H54 (cell line): ENCODE results near the gene NFE2L3.

Experiments used
- DNase-seq: peaks from one replicate; pipeline ENCODE4 v3.0.0; 2011; ENCODE audit warnings: low spot score, mixed read lengths; ENCODE audit not compliant: insufficient read length
- FAIRE-seq: peaks from 3 replicates; lab custom pipeline; 2011; peaks lifted over from hg19 to GRCh38; lab: Jason Lieb, UNC
- POLR2A ChIP-seq: IDR thresholded peaks from 2 replicates; pipeline ENCODE4 v1.6.1; 2011; ENCODE audit warnings: low read depth, mild to moderate bottlenecking, low read length

The NFE2L3 gene

DNA sequence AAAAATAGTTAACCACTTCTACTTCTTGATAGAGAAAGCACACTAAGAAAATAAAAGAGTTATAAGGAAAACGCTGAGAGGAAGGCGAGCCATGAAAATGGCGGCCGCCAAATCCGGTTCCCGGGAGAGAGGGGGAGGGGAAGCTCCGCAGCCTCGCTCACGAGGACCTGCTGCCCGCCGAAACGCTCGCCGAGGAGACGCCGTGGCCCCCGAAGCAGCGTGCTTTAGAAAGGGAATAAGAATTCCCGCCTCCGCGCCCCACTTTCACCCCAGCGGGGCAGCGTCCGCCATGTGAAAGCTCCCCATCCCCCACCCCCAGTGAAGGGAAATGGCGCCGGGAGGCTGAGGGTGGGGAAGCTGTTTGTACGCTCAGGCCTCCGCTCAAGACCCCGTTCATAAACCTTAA, 48.0 kb downstream of the NFE2L3 start:
- FAIRE-seq (no peak), DNase-seq (no peak)
- no peak for TF ChIP-seq POLR2A

DNA sequence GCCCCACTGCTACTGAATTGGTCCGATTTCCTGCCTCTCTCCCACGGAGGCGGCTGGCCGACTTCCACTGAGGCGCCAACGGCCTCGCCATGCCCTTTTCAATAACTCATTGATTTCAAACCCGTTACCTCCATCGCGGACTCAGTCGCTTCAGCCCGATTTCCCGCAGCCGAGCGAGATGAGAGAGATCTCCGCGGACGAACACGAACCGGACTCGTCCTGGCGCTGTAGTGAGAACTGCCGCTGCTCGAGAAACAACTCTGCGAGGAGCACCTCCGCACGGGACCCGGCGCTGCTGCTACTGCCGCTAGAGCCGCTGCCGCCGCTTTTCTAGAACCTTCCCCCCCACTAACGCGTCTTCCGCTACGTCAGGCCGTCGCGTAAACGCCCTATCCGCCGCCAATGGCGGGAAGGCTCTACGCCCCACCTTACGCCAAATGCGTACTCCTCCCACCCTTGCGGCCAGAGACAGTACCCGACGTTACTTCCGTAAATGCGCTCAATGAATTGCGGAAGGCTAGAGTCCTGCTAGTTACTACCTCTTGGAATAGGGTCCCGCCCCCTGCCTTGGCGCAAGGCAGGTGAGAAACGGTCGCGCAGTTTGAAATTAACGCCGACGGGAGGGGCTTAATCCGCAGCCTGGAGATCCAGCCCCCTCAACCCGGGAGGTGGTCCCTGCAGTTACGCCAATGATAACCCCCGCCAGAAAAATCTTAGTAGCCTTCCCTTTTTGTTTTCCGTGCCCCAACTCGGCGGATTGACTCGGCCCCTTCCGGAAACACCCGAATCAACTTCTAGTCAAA, 48.6 kb downstream of the NFE2L3 start, which contains the start of gene HNRNPA2B1:
Gene HNRNPA2B1, minus strand, starts transcription at position 303 of the 803 bp plus-strand sequence. Its CDS starts 169 bp downstream, at position 134.
- peak; percentile 89 for DNase-seq
- peak; percentile 99 for FAIRE-seq
- peak; percentile 100 for TF ChIP-seq POLR2A

DNA sequence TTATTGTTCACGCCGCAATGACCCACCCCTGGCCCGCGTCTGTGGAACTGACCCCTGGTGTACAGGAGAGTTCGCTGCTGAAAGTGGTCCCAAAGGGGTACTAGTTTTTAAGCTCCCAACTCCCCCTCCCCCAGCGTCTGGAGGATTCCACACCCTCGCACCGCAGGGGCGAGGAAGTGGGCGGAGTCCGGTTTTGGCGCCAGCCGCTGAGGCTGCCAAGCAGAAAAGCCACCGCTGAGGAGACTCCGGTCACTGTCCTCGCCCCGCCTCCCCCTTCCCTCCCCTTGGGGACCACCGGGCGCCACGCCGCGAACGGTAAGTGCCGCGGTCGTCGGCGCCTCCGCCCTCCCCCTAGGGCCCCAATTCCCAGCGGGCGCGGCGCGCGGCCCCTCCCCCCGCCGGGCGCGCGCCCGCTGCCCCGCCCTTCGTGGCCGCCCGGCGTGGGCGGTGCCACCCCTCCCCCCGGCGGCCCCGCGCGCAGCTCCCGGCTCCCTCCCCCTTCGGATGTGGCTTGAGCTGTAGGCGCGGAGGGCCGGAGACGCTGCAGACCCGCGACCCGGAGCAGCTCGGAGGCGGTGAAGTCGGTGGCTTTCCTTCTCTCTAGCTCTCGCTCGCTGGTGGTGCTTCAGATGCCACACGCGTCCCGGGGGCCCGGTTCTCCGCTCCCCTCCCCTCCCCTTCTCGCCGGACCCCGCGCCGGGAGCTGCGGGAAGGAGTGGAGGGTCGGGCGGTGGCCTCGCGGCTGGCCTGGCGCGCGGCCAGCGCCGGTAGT, 49.4 kb downstream of the NFE2L3 start, which contains the start of gene CBX3:
Gene CBX3, plus strand, starts transcription at position 499 of the 772 bp plus-strand sequence. CDS start 1,254 bp downstream, outside the sequence.
- TF ChIP-seq POLR2A, result peak; percentile 94
- peak; percentile 77 for FAIRE-seq
- DNase-seq, result peak; percentile 91

DNA sequence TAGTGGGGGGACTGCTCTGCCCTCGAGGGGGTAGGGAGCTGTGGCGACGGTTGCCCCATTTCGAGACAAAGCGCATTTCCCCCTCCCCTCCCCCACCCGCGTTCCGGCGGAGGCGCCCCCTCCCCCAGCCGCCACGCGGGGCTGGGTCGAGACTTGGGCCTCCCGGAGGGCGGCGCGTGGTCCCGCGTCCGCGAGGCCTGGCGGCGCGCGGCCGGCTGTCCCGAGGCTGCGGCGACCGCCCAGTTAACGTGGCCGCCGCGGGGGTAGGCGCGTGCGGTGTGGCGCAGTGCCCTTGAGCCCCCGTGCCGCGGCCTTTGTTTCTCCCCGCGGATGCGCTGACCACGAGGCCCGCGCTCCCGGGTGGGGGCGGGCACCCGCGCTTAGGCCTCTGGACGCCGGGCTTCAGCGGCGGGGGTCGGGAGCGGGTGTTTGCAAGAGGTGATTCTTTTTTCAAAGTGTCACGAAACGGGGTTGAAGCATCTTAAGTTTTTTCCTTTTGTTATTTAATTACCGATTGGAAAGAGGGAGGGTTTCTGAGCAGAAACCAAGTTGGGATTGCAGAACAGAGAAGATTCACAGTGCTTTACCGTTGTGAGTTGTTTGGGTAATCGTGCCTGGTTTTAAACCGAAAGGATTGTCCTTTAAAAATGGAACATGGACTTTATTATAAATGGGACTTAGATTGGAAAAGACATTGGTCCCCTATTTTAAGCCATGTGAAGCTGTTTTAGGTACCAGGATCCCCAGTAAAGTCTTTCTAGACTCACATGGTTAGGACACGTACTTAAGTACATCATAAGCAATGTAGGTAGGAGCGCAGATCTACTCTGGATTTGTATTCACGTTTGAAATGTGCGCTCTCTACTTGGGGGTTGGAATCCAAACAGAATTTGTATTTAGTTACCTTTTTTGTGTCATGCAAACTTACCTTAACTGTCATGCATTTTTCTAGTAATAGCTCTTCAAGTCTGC, 50.3 kb downstream of the NFE2L3 start:
- DNase-seq (no peak), FAIRE-seq (peak; percentile 87)
- 0 out of 2 replicates have a peak, but pooled peaks have one; percentile 39 for TF ChIP-seq POLR2A

DNA sequence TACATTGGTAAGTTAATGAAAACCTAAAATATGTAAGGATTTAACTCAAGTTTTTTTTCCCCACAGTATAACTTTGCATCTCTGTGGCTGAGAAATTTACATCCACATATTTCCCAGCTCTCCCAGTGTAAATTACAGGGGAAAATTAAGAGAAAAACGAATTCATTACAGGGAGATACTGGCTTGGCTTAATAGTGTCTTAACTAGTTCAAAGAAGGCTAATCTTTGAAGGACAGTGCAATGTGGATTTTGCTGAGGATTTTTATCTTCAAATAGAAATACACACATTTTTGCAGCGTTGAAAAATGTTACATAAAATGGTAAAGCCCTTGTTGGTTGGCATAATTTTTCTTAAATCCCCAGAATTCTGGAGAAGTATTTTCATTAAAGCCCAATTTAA, 51.0 kb downstream of the NFE2L3 start:
- DNase-seq (no peak), FAIRE-seq (peak; percentile 11)
- no peak for TF ChIP-seq POLR2A

DNA sequence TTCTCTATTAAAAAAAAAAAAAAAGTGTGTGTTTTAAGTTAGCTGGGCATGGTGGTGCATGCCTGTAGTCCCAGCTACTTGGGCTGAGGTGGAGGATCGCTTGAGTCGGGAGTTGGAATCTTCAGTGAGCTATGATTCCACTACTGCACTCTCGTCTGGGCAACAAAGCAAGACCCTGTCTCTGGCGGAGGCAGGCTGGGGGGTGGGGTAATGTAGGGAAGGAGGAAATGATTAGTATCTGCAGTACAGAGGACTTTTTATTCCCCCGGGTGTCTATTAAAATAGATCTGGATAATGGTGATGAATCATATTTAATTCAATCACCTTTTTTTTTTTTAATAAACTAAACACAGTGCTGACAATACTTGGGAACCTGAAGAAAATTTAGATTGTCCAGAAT, 56.0 kb downstream of the NFE2L3 start:
- FAIRE-seq, result no peak
- no peak for TF ChIP-seq POLR2A
- no peak for DNase-seq

DNA sequence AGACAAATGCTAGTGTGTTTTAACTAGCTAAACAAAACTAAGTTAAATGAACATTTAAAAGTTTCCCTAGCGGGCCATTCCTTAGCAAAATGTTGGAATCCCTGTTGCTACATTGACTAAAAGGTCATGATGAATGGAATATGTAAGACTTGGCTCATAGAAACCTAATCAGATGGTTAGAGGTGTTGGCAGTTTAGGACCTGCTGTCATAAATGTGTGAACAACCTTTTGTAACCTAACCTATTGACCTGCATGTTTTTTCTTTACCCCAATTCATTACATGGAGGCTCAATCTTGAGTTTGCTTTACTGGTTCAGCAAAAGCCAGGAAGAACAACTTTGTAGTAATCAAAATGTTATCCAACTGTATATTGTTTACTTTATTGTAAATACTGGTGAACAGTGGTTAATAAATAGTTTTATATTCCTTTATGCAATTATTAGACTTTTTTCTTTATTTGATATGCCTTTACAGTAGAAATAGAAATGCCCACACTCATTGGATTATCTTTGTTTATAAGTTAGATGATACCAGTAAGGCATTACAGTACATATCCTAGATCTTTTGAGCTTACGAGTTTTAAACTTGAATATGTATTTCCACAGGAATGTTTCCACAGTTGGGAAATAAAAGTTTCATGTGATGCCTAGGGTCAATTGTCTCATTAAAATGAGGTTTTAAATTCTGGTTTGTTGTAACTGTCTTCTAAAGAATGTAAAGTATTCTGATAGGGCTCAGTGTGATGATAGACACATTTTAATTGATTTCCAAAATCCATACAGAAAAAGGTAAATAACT, 61.1 kb downstream of the NFE2L3 start:
- FAIRE-seq, result peak; percentile 15
- TF ChIP-seq POLR2A, result no peak
- DNase-seq, result no peak

DNA sequence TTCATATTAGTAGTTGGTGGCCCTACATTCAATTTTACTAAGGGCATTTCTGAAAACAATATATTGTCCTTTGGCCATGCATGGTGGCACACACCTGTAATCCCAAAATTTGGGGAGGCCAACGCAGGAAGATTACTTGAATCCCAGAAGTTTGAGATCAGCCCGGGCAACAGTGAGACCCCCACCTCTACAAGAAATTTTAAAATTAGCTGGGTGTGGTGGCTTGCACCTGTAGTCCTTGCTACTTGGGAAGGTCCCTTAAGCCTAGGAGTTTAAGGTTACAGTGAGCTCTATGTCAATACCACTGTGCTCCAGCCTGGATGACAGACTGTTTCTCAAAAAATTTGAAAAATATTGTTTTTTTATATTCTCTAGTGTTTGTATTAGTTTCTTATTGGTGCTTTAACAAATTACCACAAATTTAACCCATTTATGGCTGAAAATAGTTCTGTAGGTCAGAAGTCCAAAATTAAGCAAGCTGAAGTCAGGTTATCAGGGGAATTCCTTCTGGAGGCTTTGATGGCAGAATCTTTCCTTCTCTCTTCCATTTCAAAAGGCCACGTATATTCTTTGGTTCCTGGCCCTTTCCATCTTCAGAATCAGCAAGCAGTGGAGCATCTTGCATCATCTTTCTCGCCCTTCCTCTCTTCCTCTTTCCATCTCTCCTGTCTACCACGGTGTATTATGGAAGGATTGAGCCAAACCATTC, 62.0 kb downstream of the NFE2L3 start:
- FAIRE-seq (no peak), DNase-seq (no peak)
- no peak for TF ChIP-seq POLR2A

DNA sequence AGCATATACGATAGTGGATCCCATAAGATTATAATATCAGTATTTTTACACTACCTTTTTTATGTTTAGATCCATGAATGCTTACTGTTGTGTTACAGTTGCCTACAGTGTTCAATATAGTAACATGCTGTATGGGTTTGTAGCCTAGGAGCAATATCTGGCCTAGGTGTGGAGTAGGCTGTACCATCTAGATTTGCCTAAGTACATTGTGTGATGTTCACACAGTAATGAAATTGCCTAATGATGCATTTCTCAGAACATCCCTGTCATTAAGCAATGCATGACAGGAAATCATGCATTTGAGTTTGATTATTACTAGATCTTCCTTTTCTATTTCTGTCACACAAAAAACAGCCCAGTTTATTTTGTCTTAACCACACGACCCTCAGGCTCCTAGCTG, 64.1 kb downstream of the NFE2L3 start:
- FAIRE-seq, result peak; percentile 30

DNA sequence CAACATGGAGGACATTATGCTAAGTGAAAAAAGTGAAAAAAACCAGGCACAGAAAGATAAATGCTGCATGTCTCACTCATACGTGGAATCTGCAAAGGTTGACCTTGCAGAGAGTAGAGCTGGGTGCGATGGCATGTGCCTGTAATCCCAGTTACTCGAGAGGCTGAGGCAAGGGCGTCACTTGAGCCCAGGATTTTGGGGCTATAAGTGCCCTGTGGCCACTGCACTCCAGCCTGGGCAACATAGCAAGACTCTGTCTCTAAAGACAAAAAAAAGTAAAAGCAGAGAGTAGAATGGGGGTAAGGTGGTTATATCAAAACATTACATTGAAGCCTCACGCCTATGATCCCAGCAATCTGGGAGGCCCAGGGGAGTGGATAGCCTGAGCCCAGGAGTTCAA, 72.4 kb downstream of the NFE2L3 start:
- DNase-seq (no peak), FAIRE-seq (no peak)
- no peak for TF ChIP-seq POLR2A

More for the DNA sequence above, 64.1 kb downstream of the NFE2L3 start:
- no peak for DNase-seq
- no peak for TF ChIP-seq POLR2A

DNA sequence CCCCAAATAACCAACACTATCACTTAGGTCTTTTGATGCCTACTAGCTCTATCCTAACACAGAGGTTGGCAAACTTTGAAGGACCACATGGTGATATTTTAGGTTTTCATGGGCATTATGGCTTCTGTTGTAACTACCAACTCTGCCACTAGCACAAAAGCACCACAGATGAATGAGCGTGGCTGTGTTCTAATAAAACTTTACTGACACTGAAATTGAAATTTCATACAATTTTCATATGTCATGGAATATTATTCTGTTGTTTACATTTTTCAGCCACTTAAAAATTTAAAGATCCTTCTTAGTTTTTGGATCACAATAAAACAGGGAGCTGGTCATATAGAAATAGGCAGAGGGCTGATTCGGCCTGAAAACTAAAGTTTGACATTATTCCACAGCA, 76.0 kb downstream of the NFE2L3 start:
- no peak for TF ChIP-seq POLR2A
- FAIRE-seq (no peak), DNase-seq (no peak)
